ENCODE results near the gene YIF1B.

Gene YIF1B

GRCh38 chr19:38333245-38333644 lies 17.5 kb upstream of the YIF1B start:
- no peak for DNase-seq (ENCODE audit: low spot score)

- no peak for DNase-seq (ENCODE audit: low spot score)
These were observed 16.0 kb upstream of the YIF1B start for GRCh38 chr19:38331728-38332127.

GRCh38 chr19:38329651-38330050 lies 13.9 kb upstream of the YIF1B start:
- no peak for DNase-seq (ENCODE audit: low spot score)

GRCh38 chr19:38326591-38326990 lies 10.8 kb upstream of the YIF1B start:
- DNase-seq (ENCODE audit: low spot score): no peak

DNA sequence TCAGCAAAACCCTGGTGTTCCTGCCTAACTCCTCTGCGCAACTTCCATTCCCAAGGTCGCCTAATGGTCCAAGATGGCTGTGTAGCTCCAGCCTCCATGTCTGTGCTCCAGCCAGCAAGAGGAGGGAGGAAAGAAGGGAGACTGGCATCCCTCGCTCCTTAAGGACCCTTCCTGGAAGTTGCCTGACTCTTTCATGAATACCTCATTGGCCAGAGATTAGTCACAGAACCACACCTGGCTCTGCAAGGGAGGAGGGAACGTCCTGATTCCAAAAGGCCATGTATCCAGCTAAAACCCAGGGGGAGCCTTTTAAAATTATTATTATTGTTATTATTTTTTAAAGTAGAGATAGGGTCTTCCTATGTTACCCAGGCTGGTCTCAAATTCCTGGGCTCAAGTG lies 8.7 kb upstream of the YIF1B start:
- DNase-seq (ENCODE audit: low spot score): no peak

- no peak for DNase-seq (ENCODE audit: low spot score)
These were observed 7.5 kb upstream of the YIF1B start for GRCh38 chr19:38323291-38323690.

DNA sequence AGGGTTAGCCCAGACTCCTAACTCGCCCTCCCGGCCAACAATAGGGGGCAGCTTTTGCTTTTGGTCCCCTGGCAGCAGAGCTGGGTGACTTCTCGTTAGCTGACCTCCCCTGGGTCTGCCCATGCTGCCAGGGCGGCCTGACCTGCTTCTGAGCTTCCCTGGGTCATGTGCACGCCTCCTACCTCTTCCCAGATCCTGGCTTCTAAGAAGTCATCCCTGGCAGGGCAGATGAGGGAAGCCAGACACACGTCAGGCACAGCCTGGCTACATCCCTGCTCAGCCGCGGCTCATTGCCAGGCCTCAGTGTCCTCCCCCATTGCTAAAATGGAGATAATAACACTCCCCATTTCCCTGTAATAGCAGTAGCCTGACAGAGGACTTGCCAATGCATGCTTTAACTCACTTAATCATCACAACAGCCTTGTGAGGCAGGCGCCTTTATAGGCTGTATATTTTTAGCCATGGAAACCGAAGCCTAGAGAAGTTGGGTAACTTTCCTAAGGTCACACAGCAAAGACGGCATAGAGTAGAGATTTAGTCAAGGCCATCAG lies 6.0 kb upstream of the YIF1B start:
- DNase-seq (ENCODE audit: low spot score): no peak

DNA sequence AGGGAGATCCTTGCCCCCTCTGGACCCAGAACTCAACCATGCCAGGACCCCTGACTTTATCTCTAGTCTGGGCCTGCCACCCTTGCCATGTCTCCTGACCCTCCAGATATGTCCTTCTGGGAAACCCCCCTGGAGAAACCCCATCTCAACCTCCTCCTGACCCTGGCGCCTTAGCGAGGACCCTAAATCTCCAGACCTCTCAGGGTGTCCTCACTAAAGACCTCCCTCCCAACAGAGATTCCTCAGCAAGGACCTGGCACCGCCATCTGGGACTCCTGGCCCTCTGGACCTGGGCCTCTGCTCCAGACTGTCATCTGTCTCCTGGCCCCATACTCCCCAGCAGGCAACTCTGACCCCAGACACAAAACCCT lies 5.2 kb upstream of the YIF1B start:
- no peak for DNase-seq (ENCODE audit: low spot score)

GRCh38 chr19:38319421-38320258 lies 3.9 kb upstream of the YIF1B start, which contains the start of gene KCNK6:
TSS of gene KCNK6 (plus strand) at chr19:38319845. CDS start at chr19:38319951, 106 bp downstream.
- peak; percentile 38 for DNase-seq (ENCODE audit: low spot score)

- DNase-seq (ENCODE audit: low spot score): no peak
These were observed 2.9 kb upstream of the YIF1B start for GRCh38 chr19:38318660-38319059.

DNA sequence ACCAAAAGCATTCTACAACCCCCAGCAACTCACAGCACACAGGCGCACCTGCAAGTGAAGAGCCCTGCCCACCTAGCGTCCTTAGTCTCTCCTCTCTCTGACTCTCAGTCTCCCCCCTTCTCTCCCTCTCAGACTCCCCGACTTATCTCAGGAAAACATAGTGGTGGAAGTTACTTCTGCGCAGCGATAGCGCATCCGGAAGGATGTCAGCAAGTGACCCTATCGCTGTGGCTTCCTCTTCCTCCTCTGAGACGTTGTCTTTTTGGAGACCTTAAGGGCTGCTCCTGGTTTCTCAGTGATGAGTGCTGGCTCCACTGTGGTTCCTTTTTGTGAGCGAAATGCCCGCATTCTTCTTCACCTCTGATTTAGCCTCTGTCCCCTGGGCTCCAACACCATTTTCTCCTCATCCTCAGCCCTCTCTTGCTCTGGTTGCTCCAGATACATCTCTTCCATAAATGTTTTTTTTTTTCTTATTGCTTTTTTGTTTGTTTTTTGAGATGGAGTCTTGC lies 1.4 kb upstream of the YIF1B start:
- peak; percentile 53 for DNase-seq (ENCODE audit: low spot score)

- DNase-seq (ENCODE audit: low spot score): peak; percentile 11
These were observed 825 bp upstream of the YIF1B start for GRCh38 chr19:38316477-38317067.

- DNase-seq (ENCODE audit: low spot score): no peak
These were observed 4.8 kb downstream of the YIF1B start for GRCh38 chr19:38310986-38311385.

DNA sequence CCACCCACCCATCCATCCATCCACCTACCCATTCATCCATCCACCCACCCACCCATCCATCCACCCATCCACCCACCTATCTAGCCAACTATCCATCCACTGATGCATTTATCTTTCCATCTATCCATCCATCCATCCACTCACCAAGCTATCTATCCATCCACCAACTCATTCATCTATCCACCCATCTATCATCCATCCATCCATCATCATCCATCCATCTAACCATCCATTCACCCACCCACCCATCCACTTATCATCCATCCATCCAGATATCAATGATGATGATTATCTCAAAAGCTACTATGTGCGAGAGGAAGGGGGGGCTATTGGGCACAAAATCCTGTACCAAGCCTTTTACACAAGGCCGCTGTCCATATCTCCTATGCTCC lies 5.5 kb downstream of the YIF1B start:
- DNase-seq (ENCODE audit: low spot score): no peak

DNA sequence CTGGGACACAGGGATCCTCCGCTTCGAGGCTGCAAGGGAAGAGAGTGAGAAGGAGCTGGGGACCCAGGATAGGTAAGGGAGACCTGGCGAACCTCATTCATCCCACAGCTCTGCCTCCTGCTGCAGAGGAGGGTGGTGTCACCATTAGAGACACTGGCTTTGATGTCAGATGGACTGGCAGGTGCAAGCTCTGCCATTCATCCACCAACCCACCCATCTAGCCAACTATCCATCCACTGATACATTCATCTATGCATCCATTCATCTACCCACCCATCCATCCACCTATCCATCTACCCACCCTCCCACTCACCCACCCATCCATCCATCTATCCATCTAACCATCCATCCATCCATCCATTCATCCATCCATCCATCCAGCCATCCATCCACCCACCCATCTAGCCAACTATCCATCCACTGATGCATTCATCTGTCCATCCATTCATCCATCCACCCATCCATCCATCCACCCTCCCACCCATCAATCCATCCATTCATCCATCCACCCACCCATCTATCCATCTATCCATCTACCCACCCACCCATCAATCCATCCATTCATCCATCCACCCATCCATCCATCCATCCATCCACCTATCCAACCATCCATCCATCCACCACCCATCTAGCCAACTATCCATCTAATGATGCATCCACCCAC lies 6.0 kb downstream of the YIF1B start:
- no peak for DNase-seq (ENCODE audit: low spot score)

DNA sequence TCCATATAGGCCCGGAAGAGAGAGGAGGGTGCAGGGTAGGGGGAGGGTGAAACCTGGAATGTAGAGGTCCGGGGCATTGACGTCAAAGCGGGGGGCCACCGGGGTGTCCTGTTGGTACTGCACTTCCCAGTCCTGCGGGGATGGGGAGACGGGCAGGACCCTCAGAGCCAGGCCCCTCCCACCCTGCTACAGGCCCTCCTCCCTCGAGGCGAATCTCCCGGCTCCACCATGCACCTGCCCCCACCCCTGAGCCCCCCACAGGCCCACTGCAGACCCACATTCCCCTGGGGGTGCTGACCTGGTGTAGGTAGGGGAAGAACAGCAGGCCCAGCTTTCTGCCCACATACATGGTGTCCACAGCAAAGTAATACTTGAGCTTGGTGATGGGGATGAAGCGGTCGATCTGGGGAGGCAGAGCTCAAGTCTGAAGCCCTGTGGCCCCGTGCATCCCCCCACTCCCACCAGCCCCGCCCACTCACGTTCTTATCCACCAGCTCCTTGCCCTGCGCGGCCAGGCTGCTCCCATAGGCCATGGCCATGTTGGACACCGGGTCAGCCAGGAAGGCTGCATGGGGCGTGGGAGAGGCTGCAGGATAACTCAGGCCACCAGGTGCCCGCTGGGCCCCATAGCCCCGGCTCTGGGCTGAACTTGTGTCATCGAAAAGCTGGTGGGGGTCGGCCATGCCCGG lies 6.7 kb downstream of the YIF1B start:
- DNase-seq (ENCODE audit: low spot score): no peak

GRCh38 chr19:38308006-38308766 lies 7.6 kb downstream of the YIF1B start:
- no peak for DNase-seq (ENCODE audit: low spot score)

- DNase-seq (ENCODE audit: low spot score): no peak
These were observed 8.2 kb downstream of the YIF1B start for GRCh38 chr19:38307597-38307996.

- DNase-seq (ENCODE audit: low spot score): no peak
These were observed 8.7 kb downstream of the YIF1B start for GRCh38 chr19:38307076-38307475.

- DNase-seq (ENCODE audit: low spot score): no peak
These were observed 9.5 kb downstream of the YIF1B start for GRCh38 chr19:38306236-38306635.

- DNase-seq (ENCODE audit: low spot score): no peak
These were observed 10.8 kb downstream of the YIF1B start for GRCh38 chr19:38304866-38305429.
